Measurements from ENCODE around the gene CMTM5. TPM values are rescaled to one million over a fixed set of nuclear protein-coding genes. Genes with fewer than 3 reads are reported as not detected.

Gene CMTM5
- total RNA-seq, 1 donor from 2014 or later: not detected

DNA sequence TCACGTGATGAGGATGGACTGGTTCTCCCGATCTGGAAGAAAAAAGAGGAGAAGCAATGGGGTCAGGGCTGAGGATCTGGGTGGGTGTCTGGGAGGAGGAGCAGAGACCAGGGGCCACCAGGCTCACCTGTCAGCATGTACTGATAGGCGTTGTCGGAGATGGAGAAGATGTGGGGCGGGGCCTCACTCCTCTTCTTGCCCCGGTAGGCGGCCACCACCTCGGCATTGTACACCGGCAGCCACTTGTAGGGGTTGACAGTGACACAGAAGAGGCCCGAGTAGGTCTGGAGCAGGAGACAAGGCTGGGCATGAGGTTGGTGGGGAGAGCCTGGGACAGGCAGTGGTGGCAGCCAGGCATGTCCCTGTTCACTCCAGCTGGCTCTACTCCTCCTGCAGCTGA, 28.2 kb downstream of the CMTM5 start:
- DNase-seq (ENCODE audit: low read depth) (no peak), FAIRE-seq (no peak)
- Histone ChIP-seq H3K4me3 (ENCODE audit: low read depth, low read length) (no peak overlapping the region), H3K36me3 (ENCODE audit: control insufficient read depth, insufficient read depth, low read length) (no peaks in the 10 kb centered on the region), H3K27me3 (ENCODE audit: control insufficient read depth, insufficient read depth, low read length) (no peaks in the 10 kb centered on the region)
- TF ChIP-seq, protein P1, sequence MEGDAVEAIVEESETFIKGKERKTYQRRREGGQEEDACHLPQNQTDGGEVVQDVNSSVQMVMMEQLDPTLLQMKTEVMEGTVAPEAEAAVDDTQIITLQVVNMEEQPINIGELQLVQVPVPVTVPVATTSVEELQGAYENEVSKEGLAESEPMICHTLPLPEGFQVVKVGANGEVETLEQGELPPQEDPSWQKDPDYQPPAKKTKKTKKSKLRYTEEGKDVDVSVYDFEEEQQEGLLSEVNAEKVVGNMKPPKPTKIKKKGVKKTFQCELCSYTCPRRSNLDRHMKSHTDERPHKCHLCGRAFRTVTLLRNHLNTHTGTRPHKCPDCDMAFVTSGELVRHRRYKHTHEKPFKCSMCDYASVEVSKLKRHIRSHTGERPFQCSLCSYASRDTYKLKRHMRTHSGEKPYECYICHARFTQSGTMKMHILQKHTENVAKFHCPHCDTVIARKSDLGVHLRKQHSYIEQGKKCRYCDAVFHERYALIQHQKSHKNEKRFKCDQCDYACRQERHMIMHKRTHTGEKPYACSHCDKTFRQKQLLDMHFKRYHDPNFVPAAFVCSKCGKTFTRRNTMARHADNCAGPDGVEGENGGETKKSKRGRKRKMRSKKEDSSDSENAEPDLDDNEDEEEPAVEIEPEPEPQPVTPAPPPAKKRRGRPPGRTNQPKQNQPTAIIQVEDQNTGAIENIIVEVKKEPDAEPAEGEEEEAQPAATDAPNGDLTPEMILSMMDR (IDR thresholded peaks at IDR 0.05; ENCODE audit: insufficient read depth, low read length, severe bottlenecking): no peak

DNA sequence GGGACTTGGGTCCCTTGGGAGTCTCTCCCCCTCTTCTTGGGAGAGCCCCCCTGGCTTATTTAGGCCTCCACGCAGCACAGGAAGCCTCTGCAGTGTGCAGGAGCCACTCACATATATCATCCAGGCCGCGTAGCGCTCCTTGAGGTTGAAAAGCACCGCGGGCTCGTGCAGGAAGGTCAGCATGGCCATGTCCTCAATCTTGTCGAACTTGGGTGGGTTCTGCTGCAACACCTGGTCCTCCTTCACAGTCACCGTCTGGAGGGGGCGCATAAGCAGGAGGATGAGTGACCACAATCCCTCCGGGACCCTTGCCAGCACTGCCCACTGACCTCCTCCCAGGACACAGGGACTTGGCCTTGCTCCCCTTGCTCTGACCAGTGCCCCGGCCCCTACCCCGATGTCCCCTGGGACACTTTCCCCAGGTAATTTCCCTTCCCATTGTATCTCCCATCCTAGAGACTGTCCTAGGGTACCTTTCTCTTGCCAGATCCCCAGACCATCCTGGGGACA, 28.7 kb downstream of the CMTM5 start:
- FAIRE-seq (no peak), DNase-seq (ENCODE audit: low read depth) (no peak)
- no peaks in the 10 kb centered on the region for H3K36me3 ChIP-seq (ENCODE audit: control insufficient read depth, insufficient read depth, low read length)
- TF ChIP-seq, protein P1 (IDR thresholded peaks at IDR 0.05; ENCODE audit: insufficient read depth, low read length, severe bottlenecking): no peak
- no peak overlapping the region for H3K4me3 ChIP-seq (ENCODE audit: low read depth, low read length)
- H3K27me3 ChIP-seq (ENCODE audit: control insufficient read depth, insufficient read depth, low read length): no peaks in the 10 kb centered on the region

DNA sequence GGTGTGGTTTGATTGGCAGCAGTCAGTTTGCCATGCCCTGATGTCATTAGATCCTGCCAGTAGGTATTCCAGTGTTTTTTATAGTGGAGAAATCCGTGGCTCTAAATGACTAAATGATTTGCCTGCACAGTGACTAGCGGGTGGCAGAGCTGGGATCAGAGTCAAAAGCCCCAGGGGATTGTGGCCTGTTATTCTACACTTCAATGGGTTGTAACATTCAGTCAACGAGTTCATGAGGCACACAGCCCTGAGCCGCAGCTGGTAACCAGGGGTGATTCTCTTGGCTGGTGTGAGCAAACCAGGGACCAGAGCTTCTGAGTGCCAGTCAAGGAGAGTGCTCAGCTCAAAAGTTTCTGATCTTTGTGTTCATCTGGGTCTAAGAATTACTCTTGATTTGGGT, 29.4 kb downstream of the CMTM5 start:
- FAIRE-seq (no peak), DNase-seq (ENCODE audit: low read depth) (no peak)
- TF ChIP-seq, protein P1 (IDR thresholded peaks at IDR 0.05; ENCODE audit: insufficient read depth, low read length, severe bottlenecking): no peak
- Histone ChIP-seq H3K4me3 (ENCODE audit: low read depth, low read length) (no peak overlapping the region), H3K27me3 (ENCODE audit: control insufficient read depth, insufficient read depth, low read length) (no peaks in the 10 kb centered on the region), H3K36me3 (ENCODE audit: control insufficient read depth, insufficient read depth, low read length) (no peaks in the 10 kb centered on the region)

DNA sequence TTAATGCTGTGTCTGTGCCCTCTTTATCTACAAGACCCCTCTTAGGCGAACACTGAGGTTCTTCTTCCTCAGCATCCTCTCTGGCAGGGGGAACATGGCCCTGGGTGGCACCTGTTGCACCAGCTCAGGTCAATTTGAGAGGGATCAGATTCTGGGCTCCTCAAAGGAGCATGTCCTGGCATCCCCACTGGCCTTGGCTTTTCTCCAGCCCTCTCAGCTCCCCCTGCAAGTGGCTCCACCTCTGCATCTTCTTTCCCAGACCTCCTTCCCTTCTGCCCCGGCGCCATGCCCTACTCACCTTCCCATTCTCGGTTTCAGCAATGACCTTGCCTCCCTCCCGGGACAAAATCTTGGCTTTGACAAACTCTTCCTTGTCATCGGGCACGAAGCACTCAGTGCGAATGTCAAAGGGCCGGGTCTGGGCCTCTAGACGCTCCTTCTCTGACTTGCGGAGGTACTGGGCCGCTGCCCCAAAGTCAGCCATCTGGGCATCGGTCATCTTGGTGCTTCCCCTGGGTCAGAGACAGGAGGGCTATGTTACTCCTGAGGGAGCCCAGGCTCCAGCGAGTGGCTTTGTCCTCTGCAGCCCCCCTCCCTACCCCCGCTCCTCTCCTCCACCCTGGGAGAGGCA, 30.0 kb downstream of the CMTM5 start:
- TF ChIP-seq, protein P1 (IDR thresholded peaks at IDR 0.05; ENCODE audit: insufficient read depth, low read length, severe bottlenecking): no peak
- FAIRE-seq (no peak), DNase-seq (ENCODE audit: low read depth) (no peak)
- no peaks in the 10 kb centered on the region for H3K36me3 ChIP-seq (ENCODE audit: control insufficient read depth, insufficient read depth, low read length)
- no peak overlapping the region for H3K4me3 ChIP-seq (ENCODE audit: low read depth, low read length)
- H3K27me3 ChIP-seq (ENCODE audit: control insufficient read depth, insufficient read depth, low read length): no peaks in the 10 kb centered on the region

DNA sequence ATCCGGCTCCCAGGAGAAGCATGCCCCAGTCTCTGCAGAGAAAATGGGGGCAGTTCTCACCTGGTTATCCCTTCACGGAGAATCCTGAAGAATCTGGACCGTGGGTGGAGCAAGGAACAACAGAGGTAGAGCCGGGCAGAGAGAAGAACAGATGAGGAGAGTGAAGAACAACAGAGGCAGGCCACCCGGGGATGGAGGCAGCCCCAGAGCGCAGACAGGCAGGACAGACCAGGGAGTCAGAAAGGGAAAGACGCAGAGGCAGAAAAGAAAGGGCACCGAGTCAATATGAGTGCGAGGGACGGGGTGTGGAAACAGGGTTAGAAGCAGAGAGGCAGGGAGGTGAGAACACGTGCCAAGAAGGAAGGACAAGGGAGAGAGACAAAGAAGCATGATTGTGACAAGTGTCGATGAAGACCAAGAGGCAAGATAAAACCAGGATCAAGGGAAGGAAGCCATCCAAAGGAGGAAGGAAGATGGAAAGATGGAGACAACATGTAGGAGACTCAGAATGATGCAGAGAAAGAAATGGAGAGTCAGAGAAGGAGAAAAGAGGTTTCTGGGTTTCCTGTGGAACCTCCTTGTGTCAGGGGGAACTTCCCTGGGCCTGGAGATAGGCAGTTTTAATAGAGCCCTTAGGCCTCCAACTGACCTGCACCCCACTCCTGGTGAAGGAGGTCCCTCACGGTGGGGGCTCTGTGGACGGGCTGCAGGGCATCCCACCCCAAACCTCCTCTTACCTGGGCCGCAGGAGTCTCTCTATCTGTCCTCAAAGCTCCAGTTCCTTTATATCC, 30.9 kb downstream of the CMTM5 start, which contains the start of gene MYH6:
Gene MYH6, minus strand, starts transcription at position 758 of the 791 bp plus-strand sequence. CDS start 1,050 bp downstream, outside the sequence.
- TF ChIP-seq, protein P1 (IDR thresholded peaks at IDR 0.05; ENCODE audit: insufficient read depth, low read length, severe bottlenecking): no peak
- Histone ChIP-seq H3K36me3 (ENCODE audit: control insufficient read depth, insufficient read depth, low read length) (no peaks in the 10 kb centered on the region), H3K4me3 (ENCODE audit: low read depth, low read length) (no peak within 1 kb of the TSS), H3K27me3 (ENCODE audit: control insufficient read depth, insufficient read depth, low read length) (no peaks in the 10 kb centered on the region)
- DNase-seq (ENCODE audit: low read depth) (no peak), FAIRE-seq (no peak)

Data from bronchial epithelial cell (primary cell).